Measurements from ENCODE around the gene CAVIN4. TPM values are rescaled to one million over a fixed set of nuclear protein-coding genes. Genes with fewer than 3 reads are reported as not detected.

CAVIN4 gene
- total and polyA plus RNA-seq, 2 donors (not counting 3 experiments of a cell fraction or from before 2014, with no cell fraction given), result 0.61 to 3.1 TPM

DNA sequence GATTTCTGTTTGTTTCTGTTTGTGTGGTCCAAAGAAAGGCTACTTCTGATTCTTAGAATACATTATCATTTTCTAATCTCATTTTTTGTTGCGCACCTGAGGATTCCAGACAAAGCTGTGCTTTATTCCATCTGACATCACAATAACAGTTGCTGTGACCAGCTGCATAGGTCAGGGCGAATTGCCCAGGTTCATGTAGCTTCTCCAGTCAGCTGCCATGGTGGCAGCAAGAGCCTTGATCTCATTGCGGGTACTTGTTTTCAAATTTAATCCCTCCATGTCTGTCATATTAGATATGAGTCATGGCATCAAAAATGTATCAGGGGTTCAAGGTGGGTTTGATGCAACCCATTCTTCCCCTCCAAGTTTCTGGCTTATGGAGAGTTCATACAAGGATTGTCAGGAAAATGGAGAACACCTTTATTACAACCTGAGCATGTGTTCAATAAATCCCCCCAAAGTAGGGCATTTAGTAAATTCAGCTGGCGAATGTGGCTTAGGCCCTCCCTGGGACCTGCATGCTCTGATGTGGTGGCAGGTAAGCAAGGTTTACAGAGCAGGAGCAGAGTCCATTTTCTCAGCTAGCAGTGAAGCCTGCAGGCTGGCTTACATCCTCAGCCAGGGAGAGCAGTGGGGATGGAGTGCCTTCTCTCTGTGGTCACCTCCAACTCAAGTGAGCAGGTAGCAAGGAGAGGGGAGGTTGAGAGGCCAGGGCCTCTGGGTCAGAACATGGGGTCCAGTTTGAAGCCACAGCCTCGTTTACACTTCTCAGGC, 13.9 kb downstream of the CAVIN4 start:
- no TSS peak for BruUV-seq (replicated peaks)
- CTCF ChIA-PET, result interaction anchor here (1.2 to 1.4 kb wide), 2 partner anchors 10 to 1407 kb away, joined by 3 read pairs; no protein-coding TSS in a partner anchor
- no peak for FAIRE-seq

More for the DNA sequence above, 13.9 kb downstream of the CAVIN4 start:
- Histone ChIP-seq H3K4me3 (replicated peaks in 1 of 3; ENCODE audit: insufficient read depth in 1 of 3, low read depth in 1 of 3, low read length in 3 of 3) (no peak overlapping the region), H3K4me1 (ENCODE audit: control insufficient read depth, extremely low read depth, insufficient read depth, low read length) (peaks cover 31% of the 10 kb centered on the region), H4K20me1 (replicated peaks; ENCODE audit: control insufficient read depth, extremely low read depth, insufficient read depth, low read length) (no peaks in the 10 kb centered on the region), H3K79me2 (ENCODE audit: control insufficient read depth, insufficient read depth, low read length) (no peaks in the 10 kb centered on the region), H3K27me3 (ENCODE audit: control insufficient read depth in 2 of 2, insufficient read depth in 2 of 2, low read length in 2 of 2) (no peaks in the 10 kb centered on the region), H3K9ac (replicated peaks; ENCODE audit: extremely low read depth, insufficient read depth, low read length) (no peak overlapping the region), H3K36me3 (ENCODE audit: control insufficient read depth in 2 of 2, extremely low read depth in 1 of 2, insufficient read depth in 2 of 2, low read length in 2 of 2) (no peaks in the 10 kb centered on the region), H3K27ac (ENCODE audit: insufficient read depth, low read depth, low read length) (no peak overlapping the region), H2AFZ (ENCODE audit: low read depth, low read length) (no peak overlapping the region), H3K9me1 (replicated peaks; ENCODE audit: control insufficient read depth, extremely low read depth, insufficient read depth, low read length) (no peaks in the 10 kb centered on the region), H3K4me2 (ENCODE audit: insufficient read depth, low read length) (no peak overlapping the region), H3K9me3 (replicated peaks; ENCODE audit: control insufficient read depth, insufficient read depth, low read length) (no peaks in the 10 kb centered on the region)
- DNase-seq (ENCODE audit: low read depth, low spot score), result no peak
- POLR2A ChIA-PET, result no interaction called here
- dilution Hi-C loops (cut with MboI; ENCODE audit: extremely low pct_ligation_motif_present, low sequenced_read_pairs) (no loop called here), intact Hi-C loops (cut with micrococcal nuclease) (no loop called here)
- TF ChIP-seq FOS (IDR thresholded peaks at IDR 0.05; ENCODE audit: borderline replicate concordance, insufficient read depth, low read length) (no peak), POLR2A (IDR thresholded peaks at IDR 0.05; ENCODE audit: low read depth, low read length) (no peak), POLR2AphosphoS5 (IDR thresholded peaks at IDR 0.05; ENCODE audit: insufficient read depth, low read depth, low read length) (no peak), GATA2 (IDR thresholded peaks at IDR 0.05; ENCODE audit: insufficient read depth, insufficient read length, low read depth, low read length) (no peak), JUN (IDR thresholded peaks at IDR 0.05; ENCODE audit: borderline replicate concordance, insufficient read depth, insufficient read length, low read depth) (no peak), MYC (IDR thresholded peaks at IDR 0.05; ENCODE audit: low read depth, low read length) (no peak), EZH2 (IDR thresholded peaks at IDR 0.05; ENCODE audit: borderline replicate concordance, low read depth, low read length, severe bottlenecking) (no peak)
- TF ChIP-seq, protein P1, sequence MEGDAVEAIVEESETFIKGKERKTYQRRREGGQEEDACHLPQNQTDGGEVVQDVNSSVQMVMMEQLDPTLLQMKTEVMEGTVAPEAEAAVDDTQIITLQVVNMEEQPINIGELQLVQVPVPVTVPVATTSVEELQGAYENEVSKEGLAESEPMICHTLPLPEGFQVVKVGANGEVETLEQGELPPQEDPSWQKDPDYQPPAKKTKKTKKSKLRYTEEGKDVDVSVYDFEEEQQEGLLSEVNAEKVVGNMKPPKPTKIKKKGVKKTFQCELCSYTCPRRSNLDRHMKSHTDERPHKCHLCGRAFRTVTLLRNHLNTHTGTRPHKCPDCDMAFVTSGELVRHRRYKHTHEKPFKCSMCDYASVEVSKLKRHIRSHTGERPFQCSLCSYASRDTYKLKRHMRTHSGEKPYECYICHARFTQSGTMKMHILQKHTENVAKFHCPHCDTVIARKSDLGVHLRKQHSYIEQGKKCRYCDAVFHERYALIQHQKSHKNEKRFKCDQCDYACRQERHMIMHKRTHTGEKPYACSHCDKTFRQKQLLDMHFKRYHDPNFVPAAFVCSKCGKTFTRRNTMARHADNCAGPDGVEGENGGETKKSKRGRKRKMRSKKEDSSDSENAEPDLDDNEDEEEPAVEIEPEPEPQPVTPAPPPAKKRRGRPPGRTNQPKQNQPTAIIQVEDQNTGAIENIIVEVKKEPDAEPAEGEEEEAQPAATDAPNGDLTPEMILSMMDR (IDR thresholded peaks at IDR 0.05; ENCODE audit: extremely low read depth in 1 of 2, insufficient read depth in 1 of 2, low read depth in 1 of 2, low read length in 2 of 2), result no peak
- TF ChIP-seq, protein P2, sequence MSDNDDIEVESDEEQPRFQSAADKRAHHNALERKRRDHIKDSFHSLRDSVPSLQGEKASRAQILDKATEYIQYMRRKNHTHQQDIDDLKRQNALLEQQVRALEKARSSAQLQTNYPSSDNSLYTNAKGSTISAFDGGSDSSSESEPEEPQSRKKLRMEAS (IDR thresholded peaks at IDR 0.05; ENCODE audit: insufficient read depth, insufficient read length), result no peak
